NT2/D1 (cell line): ENCODE measurements around the gene CNTN3.

Experiments used
- SUZ12 ChIP-seq: IDR thresholded peaks from 2 replicates; pipeline ENCODE4 v1.6.1; 2011; ENCODE audit not compliant: insufficient read length, insufficient read depth; ENCODE audit errors: extremely low read depth
- YY1 ChIP-seq: IDR thresholded peaks from 2 replicates; pipeline ENCODE4 v1.6.1; 2011; ENCODE audit not compliant: insufficient read length, insufficient read depth
- ZNF274 ChIP-seq: IDR thresholded peaks from 2 replicates; pipeline ENCODE4 v1.6.1; 2011; ENCODE audit warnings: mild to moderate bottlenecking, low read depth, low read length

DNA sequence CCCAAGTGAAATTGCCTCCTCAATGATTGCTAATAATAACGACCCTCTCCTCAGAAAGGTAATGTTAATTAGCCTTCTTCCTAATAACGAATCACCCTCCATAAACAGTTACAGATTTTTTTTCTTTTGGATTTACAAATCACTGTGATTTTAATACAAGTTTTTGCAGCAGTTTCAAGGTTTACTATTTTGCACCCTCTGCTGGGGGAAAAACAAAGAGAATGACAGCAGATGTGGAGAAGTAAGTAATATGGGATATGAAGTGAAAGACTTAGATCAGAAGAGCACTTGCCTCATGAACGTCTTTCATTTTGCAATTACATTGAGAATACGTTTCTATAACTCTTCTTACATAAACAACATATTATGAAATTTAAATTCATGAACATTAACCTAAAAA lies 16.1 kb upstream of the CNTN3 start:
- no peak for TF ChIP-seq ZNF274
- TF ChIP-seq SUZ12: no peak
- TF ChIP-seq YY1: no peak
